GM21367 (cell line): Measurements from ENCODE around the gene FGF4.
"Not testable (repeated sequence)": the region's sequence is repeated elsewhere in the genome, so short reads cannot be mapped to it uniquely, and the experiment has no call there.

Experiments
- ATAC-seq: cut with Tn5 transposase; IDR thresholded peaks from one replicate; pipeline ENCODE4 v1.9.1; 2021; ENCODE audit not compliant: unreplicated experiment

Gene FGF4

GRCh38 chr11:69774354-69775162 lies 583 bp downstream of the FGF4 start:
- ATAC-seq = no peak

- ATAC-seq = no peak
Measured at GRCh38 chr11:69773626-69774353, 1.4 kb downstream of the FGF4 start.

GRCh38 chr11:69771466-69771865 lies 3.7 kb downstream of the FGF4 start:
- ATAC-seq = no peak

- no peak for ATAC-seq
Measured at GRCh38 chr11:69770540-69770939, 4.6 kb downstream of the FGF4 start.

- no peak for ATAC-seq
Measured at GRCh38 chr11:69765498-69765995, 9.6 kb downstream of the FGF4 start.

- ATAC-seq = not testable (repeated sequence)
Measured at GRCh38 chr11:69764918-69765317, 10.2 kb downstream of the FGF4 start.

GRCh38 chr11:69760319-69760718 lies 14.8 kb downstream of the FGF4 start:
- no peak for ATAC-seq

- no peak for ATAC-seq
Measured at GRCh38 chr11:69752890-69753289, 22.3 kb downstream of the FGF4 start.

GRCh38 chr11:69750875-69751597 lies 24.1 kb downstream of the FGF4 start:
- no peak for ATAC-seq

GRCh38 chr11:69750108-69750850 lies 24.9 kb downstream of the FGF4 start:
- no peak for ATAC-seq

GRCh38 chr11:69748637-69749036 lies 26.5 kb downstream of the FGF4 start:
- ATAC-seq = no peak

- no peak for ATAC-seq
Measured at GRCh38 chr11:69746752-69747742, 28.1 kb downstream of the FGF4 start.

GRCh38 chr11:69746140-69746539 lies 29.0 kb downstream of the FGF4 start:
- no peak for ATAC-seq

GRCh38 chr11:69745201-69745600 lies 29.9 kb downstream of the FGF4 start:
- no peak for ATAC-seq

GRCh38 chr11:69744435-69744834 lies 30.7 kb downstream of the FGF4 start:
- no peak for ATAC-seq

GRCh38 chr11:69734841-69735240 lies 40.3 kb downstream of the FGF4 start:
- no peak for ATAC-seq

GRCh38 chr11:69734367-69734766 lies 40.8 kb downstream of the FGF4 start:
- ATAC-seq = no peak

GRCh38 chr11:69732910-69733309 lies 42.2 kb downstream of the FGF4 start:
- no peak for ATAC-seq

GRCh38 chr11:69731110-69731509 lies 44.0 kb downstream of the FGF4 start:
- ATAC-seq = no peak

- no peak for ATAC-seq
Measured at GRCh38 chr11:69730500-69730899, 44.6 kb downstream of the FGF4 start.
